HG03575 (cell line): ENCODE measurements around the gene CENATAC.
"Not testable (repeated sequence)": the region's sequence is repeated elsewhere in the genome, so short reads cannot be mapped to it uniquely, and the experiment has no call there.

Source experiments
- ATAC-seq: cut with Tn5 transposase; IDR thresholded peaks from one replicate; pipeline ENCODE4 v1.9.1; 2021; ENCODE audit not compliant: unreplicated experiment, insufficient number of reproducible peaks, low FRiP score; ENCODE audit errors: extremely low read depth

The CENATAC gene

GRCh38 chr11:118988280-118988679, 9.7 kb upstream of the CENATAC start:
- no peak for ATAC-seq

DNA sequence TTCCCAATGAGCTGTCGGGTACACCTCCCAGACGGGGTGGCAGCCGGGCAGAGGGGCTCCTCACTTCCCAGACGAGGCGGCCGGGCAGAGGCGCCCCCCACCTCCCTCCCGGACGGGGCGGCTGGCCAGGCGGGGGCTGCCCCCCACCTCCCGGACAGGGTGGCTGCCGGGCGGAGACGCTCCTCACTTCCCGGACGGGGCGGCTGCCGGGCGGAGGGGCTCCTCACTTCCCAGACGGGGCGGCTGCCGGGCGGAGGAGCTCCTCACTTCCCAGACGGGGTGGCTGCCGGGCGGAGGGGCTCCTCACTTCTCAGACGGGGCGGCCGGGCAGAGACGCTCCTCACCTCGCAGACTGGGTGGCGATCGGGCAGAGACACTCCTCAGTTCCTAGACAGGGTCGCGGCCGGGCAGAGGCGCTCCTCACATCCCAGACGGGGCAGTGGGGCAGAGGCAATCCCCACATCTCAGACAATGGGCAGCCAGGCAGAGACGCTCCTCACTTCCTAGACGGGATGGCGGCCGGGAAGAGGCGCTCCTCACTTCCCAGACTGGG, 6.4 kb upstream of the CENATAC start:
- ATAC-seq = not testable (repeated sequence)

DNA sequence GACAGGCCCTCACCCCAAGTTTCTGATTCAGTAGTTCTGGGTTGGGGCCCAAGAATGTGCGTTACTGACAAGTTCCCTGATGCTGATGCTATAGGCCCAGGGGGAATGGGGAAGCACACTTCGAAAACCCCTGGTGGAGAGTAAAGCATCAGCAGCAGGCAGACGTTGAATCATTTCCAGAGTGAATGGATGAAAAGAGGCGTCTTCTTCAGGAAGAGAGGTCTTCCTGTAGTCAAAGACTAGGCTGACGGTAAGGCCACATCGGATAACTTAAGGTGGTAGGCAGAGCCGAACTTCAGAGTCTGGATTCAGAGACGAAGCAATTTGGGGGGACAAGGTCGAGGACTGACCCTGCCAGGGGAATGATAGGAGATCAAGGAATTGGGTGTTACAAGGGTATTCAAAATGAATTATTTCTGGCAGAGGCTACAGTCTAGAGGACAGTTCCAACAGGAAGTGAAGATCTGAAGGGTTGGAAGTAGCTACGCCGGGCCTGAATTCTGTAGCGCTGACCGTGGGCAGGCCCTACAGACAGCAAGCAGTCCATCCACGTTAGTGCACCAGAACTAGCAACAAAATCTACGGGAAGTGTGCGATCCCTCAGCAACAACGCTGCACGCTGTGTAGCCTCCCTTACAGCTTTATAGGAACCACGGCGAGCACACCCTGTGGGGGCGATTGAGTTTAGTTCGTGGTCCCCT, 862 bp upstream of the CENATAC start:
- ATAC-seq = no peak

DNA sequence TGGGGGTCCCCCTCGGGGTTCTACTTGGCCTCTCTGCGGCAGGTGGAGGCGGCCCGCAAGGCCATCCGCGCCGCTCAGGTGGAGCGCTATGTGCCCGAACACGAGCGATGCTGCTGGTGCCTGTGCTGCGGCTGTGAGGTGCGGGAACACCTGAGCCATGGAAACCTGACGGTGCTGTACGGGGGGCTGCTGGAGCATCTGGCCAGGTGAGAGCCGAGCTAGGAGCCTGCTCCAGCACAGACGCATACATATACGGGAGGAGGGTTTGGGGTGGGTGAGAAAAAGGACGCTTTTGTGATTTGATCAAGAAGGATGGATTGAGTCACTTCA, 415 bp downstream of the CENATAC start:
- no peak for ATAC-seq

DNA sequence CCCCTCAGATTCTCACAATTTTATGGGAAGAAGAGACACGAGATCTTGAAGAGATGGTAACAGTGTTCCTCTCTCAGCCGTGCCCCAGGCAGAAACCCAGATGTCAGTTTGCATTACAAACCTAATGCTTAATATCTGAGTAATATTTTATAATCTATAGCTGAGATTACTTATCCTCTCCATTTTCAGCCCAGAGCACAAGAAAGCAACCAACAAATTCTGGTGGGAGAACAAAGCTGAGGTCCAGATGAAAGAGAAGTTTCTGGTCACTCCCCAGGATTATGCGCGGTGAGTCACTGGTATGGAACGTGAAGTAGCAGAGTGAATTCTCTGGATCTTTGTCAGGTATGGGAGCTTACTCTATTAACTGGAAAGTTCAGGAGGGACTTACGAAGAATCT, 884 bp downstream of the CENATAC start:
- ATAC-seq = no peak

DNA sequence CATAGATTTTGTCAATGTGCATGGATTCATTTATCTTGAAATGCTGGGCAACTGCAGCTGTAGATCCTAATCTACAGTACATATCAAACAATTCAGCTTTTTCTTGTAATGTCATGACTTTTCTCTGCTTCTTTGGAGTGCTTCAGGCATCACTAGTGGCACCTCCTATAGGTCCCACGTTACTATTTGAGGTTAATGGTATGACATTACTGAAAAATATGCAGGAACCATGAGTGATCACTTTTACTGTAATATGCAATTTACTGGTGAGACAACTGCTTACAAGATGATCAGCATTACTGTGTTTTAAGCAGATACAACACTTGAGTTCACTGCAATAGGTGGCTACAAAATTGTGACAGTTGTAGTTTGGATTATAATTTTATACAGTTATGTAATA, 3.0 kb downstream of the CENATAC start:
- no peak for ATAC-seq

DNA sequence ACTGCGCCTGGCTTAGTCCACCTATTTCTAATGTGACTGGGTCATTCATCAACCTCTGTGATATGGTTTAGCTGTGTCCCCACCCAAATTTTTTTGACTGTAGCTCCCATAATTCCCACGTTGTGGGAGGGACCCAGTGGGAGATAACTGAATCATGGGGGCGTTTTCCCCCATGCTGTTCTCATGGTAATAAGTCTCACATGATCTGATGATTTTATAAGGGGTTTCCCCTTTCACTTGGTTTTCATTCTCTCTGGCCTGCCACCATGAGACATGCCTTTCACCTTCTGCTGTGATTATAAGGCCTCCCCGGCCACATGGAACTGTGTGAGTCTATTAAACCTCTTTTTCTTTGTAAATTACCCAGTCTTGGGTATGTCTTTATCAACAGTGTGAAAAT, 8.7 kb downstream of the CENATAC start:
- ATAC-seq = no peak

GRCh38 chr11:119011476-119012053, 13.6 kb downstream of the CENATAC start:
- no peak for ATAC-seq

- ATAC-seq = no peak
Measured at GRCh38 chr11:119012629-119013170, 14.8 kb downstream of the CENATAC start.

DNA sequence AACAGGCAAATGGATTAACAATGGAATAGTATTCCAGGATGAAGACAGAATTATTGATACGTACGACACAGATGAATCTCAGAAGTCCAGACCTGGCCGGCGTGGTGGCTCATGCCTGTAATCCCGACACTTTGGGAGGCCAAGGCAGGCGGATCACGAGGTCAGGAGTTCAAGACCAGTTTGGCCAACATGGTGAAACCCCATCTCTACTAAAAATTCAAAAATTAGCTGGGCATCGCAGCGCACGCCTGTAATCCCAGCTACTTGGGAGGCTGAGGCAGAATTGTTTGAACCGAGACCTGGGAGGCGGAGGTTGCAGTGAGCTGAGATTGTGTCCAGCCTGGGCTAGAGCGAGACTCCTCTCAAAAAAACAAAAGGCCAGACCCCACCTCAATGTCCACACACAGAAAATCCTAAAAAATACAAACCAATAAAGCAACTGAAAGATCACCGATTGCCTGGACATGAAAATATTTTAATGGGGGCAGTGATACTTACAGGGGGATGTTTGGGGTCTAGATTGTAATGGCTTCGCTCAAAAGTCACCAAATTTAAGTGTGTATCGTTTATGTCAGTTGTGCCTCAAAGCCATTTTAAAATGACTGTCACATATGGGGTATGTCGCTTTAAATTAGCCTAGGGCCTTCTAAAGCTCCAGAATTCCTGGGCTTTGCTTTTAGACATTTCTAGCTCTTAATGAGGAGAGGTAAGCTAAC, 16.4 kb downstream of the CENATAC start:
- ATAC-seq = no peak

DNA sequence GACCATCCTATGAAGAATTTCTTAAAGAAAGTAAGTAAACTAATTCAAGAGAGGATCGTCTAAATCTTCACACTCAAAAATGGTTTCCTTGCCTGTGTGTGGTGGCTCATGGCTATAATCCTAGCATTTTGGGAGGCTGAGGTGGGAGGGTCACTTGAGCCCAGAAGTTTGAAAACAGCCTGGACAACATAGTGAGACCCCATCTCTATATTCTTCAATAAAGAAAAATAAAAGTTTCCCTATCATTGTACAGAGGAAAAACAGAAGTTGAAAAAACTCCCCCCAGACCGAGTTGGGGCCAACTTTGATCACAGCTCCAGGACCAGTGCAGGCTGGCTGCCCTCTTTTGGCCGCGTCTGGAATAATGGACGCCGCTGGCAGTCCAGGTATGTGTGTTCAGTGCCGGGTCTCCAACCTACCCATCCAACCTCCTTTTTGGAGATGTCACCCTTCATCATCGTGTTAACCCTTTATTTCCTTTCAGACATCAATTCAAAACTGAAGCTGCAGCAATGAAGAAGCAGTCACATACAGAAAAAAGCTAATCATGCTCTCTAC, 17.2 kb downstream of the CENATAC start:
- no peak for ATAC-seq

GRCh38 chr11:119016216-119017009, 18.5 kb downstream of the CENATAC start:
- no peak for ATAC-seq

GRCh38 chr11:119017377-119017776, 19.4 kb downstream of the CENATAC start:
- ATAC-seq = not testable (repeated sequence)

- peak; percentile 58 for ATAC-seq
Measured at GRCh38 chr11:119018074-119018938, 20.4 kb downstream of the CENATAC start, which contains the start of the genes RPS25 and TRAPPC4. Gene RPS25 (minus strand): TSS chr11:119018343. CDS start chr11:119018284, 59 bp downstream. Gene TRAPPC4 (plus strand): TSS chr11:119018766. CDS start chr11:119018796, 30 bp downstream.

DNA sequence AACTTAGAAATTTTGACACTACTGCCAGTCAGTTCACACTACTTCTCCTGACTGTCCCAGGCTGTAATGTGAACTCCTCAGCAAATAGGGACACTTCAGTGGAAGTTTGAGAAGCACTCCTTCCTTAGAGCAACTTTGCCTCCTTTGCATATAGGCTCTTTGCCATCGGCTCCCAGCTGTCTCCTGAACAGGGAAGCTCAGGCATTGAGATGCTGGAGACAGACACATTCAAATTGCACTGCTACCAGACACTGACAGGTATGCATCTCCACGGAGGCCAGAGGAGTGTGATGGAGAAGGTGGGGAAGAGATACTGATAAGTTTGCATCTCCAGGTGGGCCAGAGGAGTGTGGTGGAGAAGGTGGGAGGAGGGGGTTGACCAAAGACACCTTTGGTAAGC, 22.1 kb downstream of the CENATAC start:
- no peak for ATAC-seq

- ATAC-seq = no peak
Measured at GRCh38 chr11:119021631-119022030, 23.7 kb downstream of the CENATAC start.

DNA sequence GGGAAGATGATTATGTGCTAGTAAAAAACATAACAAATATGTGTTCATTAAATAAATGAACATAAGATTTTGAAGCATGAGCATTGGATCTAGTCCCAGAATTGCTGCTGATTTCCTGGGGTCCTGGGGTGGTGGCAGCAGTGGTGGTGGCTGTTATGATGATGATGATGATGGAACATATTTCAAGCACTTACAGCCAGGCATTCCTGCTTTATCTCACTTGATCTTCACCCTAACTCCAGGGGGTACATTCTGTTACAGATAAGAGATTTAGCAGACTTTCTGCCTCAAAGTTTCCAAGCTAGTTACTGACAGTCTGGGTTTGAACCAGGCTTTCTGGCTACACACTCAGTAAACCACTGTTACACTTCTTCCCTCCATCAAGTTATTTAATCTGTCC, 25.8 kb downstream of the CENATAC start:
- ATAC-seq = no peak
